Trophoblast cell (in vitro differentiated cells and primary cell): ENCODE results near the gene TPH2.

ENCODE experiments used
- DNase-seq, 2 donors: peaks; one replicate each; pipeline ENCODE4 v3.0.0-alpha.2; 2016
- H2AFZ ChIP-seq: 2 replicates; pipeline ENCODE4 v1.6.1; 2013; ENCODE audit warnings: low read length, moderate library complexity, mild to moderate bottlenecking; ENCODE audit not compliant: insufficient read depth, poor library complexity
- H2AK5ac ChIP-seq: 2 replicates; pipeline ENCODE4 v1.6.1; 2013; ENCODE audit warnings: mild to moderate bottlenecking, low read length
- H2BK120ac ChIP-seq: 2 replicates; pipeline ENCODE4 v1.6.1; 2013; ENCODE audit warnings: low read length, mild to moderate bottlenecking, moderate library complexity; ENCODE audit not compliant: insufficient read depth, poor library complexity
- H2BK12ac ChIP-seq: 2 replicates; pipeline ENCODE4 v1.6.1; 2013; ENCODE audit warnings: mild to moderate bottlenecking, low read length, moderate library complexity
- H2BK5ac ChIP-seq: 2 replicates; pipeline ENCODE4 v1.6.1; 2013; ENCODE audit warnings: low read length, low read depth, moderate library complexity, mild to moderate bottlenecking; ENCODE audit not compliant: poor library complexity
- H3K14ac ChIP-seq: 2 replicates; pipeline ENCODE4 v1.6.1; 2013; ENCODE audit warnings: mild to moderate bottlenecking, low read length
- H3K18ac ChIP-seq: 2 replicates; pipeline ENCODE4 v1.6.1; 2013; ENCODE audit warnings: mild to moderate bottlenecking, low read length
- H3K23ac ChIP-seq: 2 replicates; pipeline ENCODE4 v1.6.1; 2013; ENCODE audit warnings: low read length
- H3K27ac ChIP-seq: 2 replicates; pipeline ENCODE4 v1.5.1; 2013; ENCODE audit warnings: low read depth, mild to moderate bottlenecking, inconsistent platforms, low read length, moderate library complexity
- H3K27me3 ChIP-seq: 2 replicates; pipeline ENCODE4 v1.6.1; 2013; ENCODE audit warnings: inconsistent platforms, mild to moderate bottlenecking, low read length, moderate library complexity; ENCODE audit not compliant: insufficient read depth
- H3K36me3 ChIP-seq, 2 experiments: 1 replicate in 1 of 2; 2 replicates in 1 of 2; pipeline ENCODE4 v1.6.1; 2013; ENCODE audit warnings: low read length in 2 of 2, mild to moderate bottlenecking in 2 of 2, moderate library complexity in 1 of 2; ENCODE audit not compliant: insufficient read depth in 2 of 2, control insufficient read depth in 1 of 2
- H3K4ac ChIP-seq: 2 replicates; pipeline ENCODE4 v1.6.1; 2013; ENCODE audit warnings: low read depth, mild to moderate bottlenecking, low read length, moderate library complexity
- H3K4me1 ChIP-seq, 2 experiments: 1 replicate in 1 of 2; 2 replicates in 1 of 2; pipeline ENCODE4 v1.6.1; 2013; ENCODE audit warnings: low read length in 2 of 2, mild to moderate bottlenecking in 2 of 2, moderate library complexity in 1 of 2; ENCODE audit not compliant: insufficient read depth in 2 of 2, control insufficient read depth in 1 of 2
- H3K4me2 ChIP-seq: 2 replicates; pipeline ENCODE4 v1.6.1; 2013; ENCODE audit warnings: inconsistent platforms, mild to moderate bottlenecking, low read length, moderate library complexity
- H3K4me3 ChIP-seq: 2 replicates; pipeline ENCODE4 v1.5.1; 2013; ENCODE audit warnings: mild to moderate bottlenecking, low read depth, low read length, inconsistent platforms
- H3K79me1 ChIP-seq: one replicate; pipeline ENCODE4 v1.6.1; 2013; ENCODE audit warnings: low read length
- H3K79me2 ChIP-seq: 2 replicates; pipeline ENCODE4 v1.6.1; 2013; ENCODE audit warnings: low read length, mild to moderate bottlenecking; ENCODE audit not compliant: control insufficient read depth, insufficient read depth, poor library complexity
- H3K9ac ChIP-seq: 2 replicates; pipeline ENCODE4 v1.6.1; 2013; ENCODE audit warnings: mild to moderate bottlenecking, low read length
- H3K9me3 ChIP-seq: 2 replicates; pipeline ENCODE4 v1.6.1; 2013; ENCODE audit warnings: low read depth, mild to moderate bottlenecking, control low read depth, inconsistent platforms, low read length; ENCODE audit not compliant: insufficient read depth
- H4K12ac ChIP-seq: 2 replicates; pipeline ENCODE4 v1.6.1; 2013; ENCODE audit warnings: low read depth, mild to moderate bottlenecking, low read length, moderate library complexity
- H4K8ac ChIP-seq: 2 replicates; pipeline ENCODE4 v1.6.1; 2013; ENCODE audit warnings: low read depth, mild to moderate bottlenecking, low read length, moderate library complexity
- H4K91ac ChIP-seq: one replicate; pipeline ENCODE4 v1.6.1; 2013; ENCODE audit warnings: low read depth, mild to moderate bottlenecking, low read length, moderate library complexity
- WGBS: extraction: QIAGEN DNeasy Blood & Tissue Kit; methylation state at CpG from one replicate; pipeline ENCODE4 v1.1.7; 2013; ENCODE audit warnings: missing lambda C conversion rate; ENCODE audit not compliant: insufficient read length, insufficient coverage; ENCODE audit errors: extremely low coverage; 5-methylcytosine and 5-hydroxymethylcytosine counted together

Gene TPH2

DNA sequence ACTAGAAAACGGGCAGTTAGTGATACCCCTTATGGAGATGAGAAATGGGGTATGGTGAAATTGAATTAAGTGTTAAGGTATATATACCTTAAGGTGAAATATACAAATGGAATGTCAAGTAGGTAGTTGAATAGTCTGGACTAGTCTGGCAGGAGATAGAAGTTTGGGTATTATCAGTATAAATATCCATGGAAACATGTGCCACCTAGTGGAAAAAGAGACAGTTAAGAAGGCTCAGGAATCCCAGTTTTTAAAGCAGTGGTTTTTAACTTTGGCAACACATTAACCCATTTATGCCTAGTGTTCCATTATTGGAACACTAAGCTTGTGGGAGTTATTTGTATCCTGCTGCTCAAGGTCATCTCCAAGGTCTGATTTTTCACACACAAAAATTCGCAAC is 38.6 kb upstream of the TPH2 start:
- Histone ChIP-seq H3K23ac (no peak overlapping the region), H4K12ac (no peak overlapping the region), H4K91ac (no peak overlapping the region), H3K27ac (no peak overlapping the region), H3K79me1 (no peaks in the 10 kb centered on the region), H2AK5ac (no peak overlapping the region), H2BK120ac (no peak overlapping the region), H3K27me3 (no peaks in the 10 kb centered on the region), H3K4me2 (no peak overlapping the region), H2BK5ac (no peak overlapping the region), H3K4ac (no peak overlapping the region), H3K4me1 (no peaks in the 10 kb centered on the region), H3K4me3 (no peak overlapping the region), H3K9ac (no peak overlapping the region), H3K9me3 (no peaks in the 10 kb centered on the region), H2AFZ (no peak overlapping the region), H3K79me2 (no peaks in the 10 kb centered on the region), H4K8ac (no peak overlapping the region), H3K14ac (no peak overlapping the region), H3K18ac (no peak overlapping the region), H3K36me3 (peaks cover 3 to 7% of the 10 kb centered on the region in 2 experiments), H2BK12ac (no peak overlapping the region)
- WGBS: no CpG with 5 or more reads among the region's 2 CpGs
- peak in 1 of 2 donors; percentile 52 for DNase-seq

DNA sequence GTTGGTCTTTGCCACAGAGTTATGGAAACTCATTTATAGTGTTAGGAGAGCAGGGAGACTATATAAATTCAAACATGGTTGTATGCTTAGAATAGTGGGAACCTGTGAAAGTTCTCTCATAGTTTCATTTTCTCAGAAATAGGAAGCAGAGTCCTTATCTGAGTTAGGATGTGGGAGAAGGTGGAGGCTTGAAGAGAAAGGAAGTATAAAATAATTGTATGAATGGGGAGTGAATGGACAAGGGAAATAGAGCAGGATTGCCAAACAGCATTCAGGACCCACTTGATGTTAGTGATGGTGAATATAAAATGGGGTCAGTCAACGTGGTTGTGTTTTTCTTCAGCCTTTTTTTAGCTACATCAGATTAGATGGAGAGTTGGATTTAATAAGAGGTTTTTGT is 34.0 kb upstream of the TPH2 start:
- Histone ChIP-seq H3K27ac (no peak overlapping the region), H3K36me3 (peaks cover 7 to 10% of the 10 kb centered on the region in 2 experiments), H4K91ac (no peak overlapping the region), H3K14ac (no peak overlapping the region), H3K4me1 (no peaks in the 10 kb centered on the region), H3K18ac (no peak overlapping the region), H3K4me3 (no peak overlapping the region), H2BK12ac (no peak overlapping the region), H3K9me3 (no peaks in the 10 kb centered on the region), H2BK5ac (no peak overlapping the region), H3K4me2 (no peak overlapping the region), H3K4ac (no peak overlapping the region), H4K12ac (no peak overlapping the region), H3K23ac (no peak overlapping the region), H2AK5ac (no peak overlapping the region), H3K79me1 (no peaks in the 10 kb centered on the region), H2BK120ac (no peak overlapping the region), H2AFZ (no peak overlapping the region), H3K9ac (no peak overlapping the region), H3K79me2 (no peaks in the 10 kb centered on the region), H3K27me3 (no peaks in the 10 kb centered on the region), H4K8ac (no peak overlapping the region)
- no peak for DNase-seq
- WGBS: no CpG with 5 or more reads among the region's 1 CpG

DNA sequence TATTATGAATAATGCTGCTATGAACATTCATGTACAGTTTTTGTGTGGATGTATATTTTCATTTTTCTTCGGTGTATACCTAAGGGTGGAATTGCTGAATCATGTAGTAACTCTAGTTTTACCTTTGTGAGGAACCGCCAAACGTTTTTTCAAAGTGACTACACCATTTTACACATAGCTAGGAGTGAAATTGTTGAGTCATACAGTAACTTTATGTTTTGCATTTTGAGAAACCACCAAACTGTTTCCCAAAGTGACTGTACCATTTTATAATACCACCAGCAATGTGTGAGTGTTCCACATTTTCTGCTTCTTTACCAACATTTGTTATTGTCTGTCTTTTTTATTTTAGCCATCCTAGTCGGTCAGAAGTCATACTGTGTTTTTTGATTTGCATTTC is 3.1 kb upstream of the TPH2 start:
- Histone ChIP-seq H2AK5ac (no peak overlapping the region), H4K8ac (no peak overlapping the region), H3K4ac (no peak overlapping the region), H3K9me3 (no peaks in the 10 kb centered on the region), H3K27ac (no peak overlapping the region), H4K91ac (no peak overlapping the region), H4K12ac (no peak overlapping the region), H3K79me1 (no peaks in the 10 kb centered on the region), H3K4me2 (no peak overlapping the region), H3K9ac (no peak overlapping the region), H3K27me3 (no peaks in the 10 kb centered on the region), H3K4me1 (no peaks in the 10 kb centered on the region), H2BK120ac (no peak overlapping the region), H2BK5ac (no peak overlapping the region), H3K36me3 (no peaks in the 10 kb centered on the region), H3K79me2 (no peaks in the 10 kb centered on the region), H2BK12ac (no peak overlapping the region), H3K14ac (no peak overlapping the region), H2AFZ (no peak overlapping the region), H3K23ac (no peak overlapping the region), H3K18ac (no peak overlapping the region), H3K4me3 (no peak overlapping the region)
- no CpG with 5 or more reads among the region's 4 CpGs for WGBS
- peak; percentile 40 to 81 for DNase-seq

GRCh38 chr12:71940068-71940467 is 1.4 kb downstream of the TPH2 start:
- Histone ChIP-seq H3K23ac (no peak overlapping the region), H4K12ac (no peak overlapping the region), H3K4ac (no peak overlapping the region), H3K9ac (no peak overlapping the region), H4K8ac (no peak overlapping the region), H3K79me2 (no peaks in the 10 kb centered on the region), H2BK12ac (no peak overlapping the region), H3K4me2 (no peak overlapping the region), H3K4me1 (no peaks in the 10 kb centered on the region), H2BK120ac (no peak overlapping the region), H2AK5ac (no peak overlapping the region), H4K91ac (no peak overlapping the region), H3K27me3 (no peaks in the 10 kb centered on the region), H2AFZ (no peak overlapping the region), H3K14ac (no peak overlapping the region), H3K18ac (no peak overlapping the region), H3K36me3 (no peaks in the 10 kb centered on the region), H3K9me3 (no peaks in the 10 kb centered on the region), H3K4me3 (no peak overlapping the region), H2BK5ac (no peak overlapping the region), H3K79me1 (no peaks in the 10 kb centered on the region), H3K27ac (no peak overlapping the region)
- no peak for DNase-seq
